Endothelial cell (in vitro differentiated cells): ENCODE measurements around the gene TCAP. TPM values are rescaled to one million over a fixed set of nuclear protein-coding genes. Genes with fewer than 3 reads are reported as not detected.

Experiments used
- DNase-seq: peaks from one replicate; pipeline ENCODE4 v3.0.0; 2021; ENCODE audit warnings: low spot score
- H3K27ac Mint-ChIP-seq: one replicate; pipeline ENCODE4 v1.8.0; 2021; ENCODE audit warnings: mixed read lengths, inconsistent platforms; ENCODE audit not compliant: unreplicated experiment
- H3K27me3 Mint-ChIP-seq: one replicate; pipeline ENCODE4 v1.8.0; 2021; ENCODE audit warnings: mild to moderate bottlenecking, moderate library complexity, mixed read lengths, inconsistent platforms; ENCODE audit not compliant: unreplicated experiment
- H3K36me3 Mint-ChIP-seq: one replicate; pipeline ENCODE4 v1.8.0; 2021; ENCODE audit warnings: mild to moderate bottlenecking, low read depth, mixed read lengths, inconsistent platforms; ENCODE audit not compliant: unreplicated experiment
- H3K4me1 Mint-ChIP-seq: one replicate; pipeline ENCODE4 v1.8.0; 2021; ENCODE audit warnings: mild to moderate bottlenecking, mixed read lengths, inconsistent platforms; ENCODE audit not compliant: unreplicated experiment
- H3K4me3 Mint-ChIP-seq: one replicate; pipeline ENCODE4 v1.8.0; 2021; ENCODE audit warnings: mild to moderate bottlenecking, mixed read lengths, inconsistent platforms; ENCODE audit not compliant: unreplicated experiment
- H3K9me3 Mint-ChIP-seq: one replicate; pipeline ENCODE4 v1.8.0; 2021; ENCODE audit warnings: mixed read lengths, inconsistent platforms; ENCODE audit not compliant: unreplicated experiment
- CTCF ChIP-seq: fragments of 200-600 bp; sonication (generic); IDR thresholded peaks from one replicate; pipeline ENCODE4 v1.5.0; 2021; ENCODE audit warnings: antibody characterized with exemption; ENCODE audit not compliant: unreplicated experiment
- total RNA-seq: library from RNA; stranded (reverse); fragmentation: NEBNext Ultra II Directional; extraction: Animal tissue kit (Norgen Biotek cat#: 25700); gene quantifications from one replicate; pipeline ENCODE4 v1.2.1, GENCODE V29; 2021; ENCODE audit not compliant: unreplicated experiment

Gene TCAP
- total RNA-seq, 1 donor from 2014 or later: 1.2 TPM

DNA sequence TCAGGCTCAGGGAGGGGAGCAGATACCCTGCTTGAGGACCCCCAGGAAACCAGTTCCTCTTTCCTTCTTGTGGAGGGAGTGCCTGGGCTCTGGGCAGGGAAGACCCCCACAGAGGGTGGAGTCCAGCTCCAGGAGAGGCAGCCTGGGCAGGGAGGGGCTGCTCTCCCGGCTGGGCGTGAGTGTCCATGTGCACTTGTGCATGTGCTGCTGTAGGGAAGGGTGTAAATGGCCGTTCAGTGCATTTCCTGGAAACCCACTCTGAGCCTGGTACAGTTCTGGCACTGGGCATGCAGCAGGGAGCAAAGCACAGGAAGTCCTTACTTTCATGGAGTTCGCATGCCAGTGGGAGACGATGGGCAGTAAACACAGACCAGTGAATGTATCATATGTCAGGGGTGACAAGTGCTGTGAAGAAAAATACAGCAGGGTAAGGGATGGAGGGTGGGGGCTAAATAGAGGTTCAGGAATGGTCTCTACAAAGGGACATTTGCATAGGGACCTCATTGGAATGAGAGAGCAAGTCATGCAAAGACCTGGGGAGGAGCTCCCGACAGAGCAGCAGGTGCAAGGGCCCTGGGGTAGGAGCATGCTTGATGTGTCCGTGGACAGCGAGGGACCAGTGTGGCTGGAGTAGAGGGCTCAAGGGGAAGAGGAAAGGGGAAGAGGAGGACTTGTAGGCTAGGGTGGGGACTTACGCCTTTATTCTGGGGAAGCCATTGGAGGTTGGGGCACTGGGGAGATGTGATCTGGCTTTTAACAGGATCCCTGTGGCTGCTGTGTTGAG lies 22.7 kb upstream of the TCAP start:
- Mint-ChIP-seq H3K9me3 (no peaks in the 10 kb centered on the region), H3K4me3 (no peak overlapping the region), H3K27ac (no peak overlapping the region), H3K36me3 (peaks cover 23% of the 10 kb centered on the region), H3K27me3 (peaks cover 10% of the 10 kb centered on the region), H3K4me1 (peaks cover 53% of the 10 kb centered on the region)
- DNase-seq: no peak
- no peak for TF ChIP-seq CTCF

DNA sequence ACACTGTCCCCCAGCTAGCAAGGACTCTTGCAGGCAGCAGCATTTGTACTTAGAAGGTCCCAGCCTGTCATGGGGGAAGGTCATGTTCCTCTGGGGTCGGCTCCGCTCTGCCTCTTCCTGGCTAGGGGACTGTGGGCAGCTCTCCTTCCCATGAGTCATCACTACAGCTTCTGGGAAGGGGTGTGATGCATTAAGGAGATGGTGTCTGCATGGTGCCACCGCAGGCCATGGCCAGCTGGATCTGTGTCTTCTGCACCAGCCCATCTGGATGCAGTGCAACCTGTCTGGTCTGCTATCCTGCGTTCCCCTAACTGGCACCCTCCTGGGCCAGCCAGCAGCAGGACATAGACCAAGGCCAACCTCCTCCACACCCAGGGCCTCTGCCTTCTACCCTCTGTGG lies 21.9 kb upstream of the TCAP start:
- Mint-ChIP-seq H3K36me3 (peaks cover 15% of the 10 kb centered on the region), H3K9me3 (no peaks in the 10 kb centered on the region), H3K4me3 (no peak overlapping the region), H3K27me3 (peaks cover 10% of the 10 kb centered on the region), H3K27ac (no peak overlapping the region), H3K4me1 (peaks cover 45% of the 10 kb centered on the region)
- no peak for TF ChIP-seq CTCF
- DNase-seq: no peak

DNA sequence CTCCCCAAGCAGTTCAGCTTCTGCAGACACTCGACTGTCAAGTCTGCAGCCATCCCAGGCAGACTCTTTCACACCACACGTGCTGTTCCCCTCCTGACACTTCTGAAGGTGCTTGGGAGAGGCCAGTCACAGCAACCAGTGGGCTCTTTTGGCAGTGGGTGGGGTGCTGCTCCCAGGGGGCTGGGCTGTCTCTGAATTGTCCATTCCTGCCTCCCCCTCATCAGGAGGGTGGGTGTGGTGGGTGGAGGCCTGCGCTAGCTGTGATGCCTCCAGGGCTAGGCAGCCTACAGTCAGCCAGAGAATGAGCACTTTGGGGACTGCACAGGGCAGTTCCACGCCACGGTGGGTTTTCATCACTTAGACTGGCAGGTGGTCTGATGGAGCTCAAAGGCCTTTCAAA lies 17.9 kb upstream of the TCAP start:
- Mint-ChIP-seq H3K36me3 (peaks cover 8% of the 10 kb centered on the region), H3K27ac (no peak overlapping the region), H3K27me3 (peaks cover 8% of the 10 kb centered on the region), H3K4me1 (peaks cover 34% of the 10 kb centered on the region), H3K4me3 (no peak overlapping the region), H3K9me3 (no peaks in the 10 kb centered on the region)
- TF ChIP-seq CTCF: no peak
- no peak for DNase-seq

DNA sequence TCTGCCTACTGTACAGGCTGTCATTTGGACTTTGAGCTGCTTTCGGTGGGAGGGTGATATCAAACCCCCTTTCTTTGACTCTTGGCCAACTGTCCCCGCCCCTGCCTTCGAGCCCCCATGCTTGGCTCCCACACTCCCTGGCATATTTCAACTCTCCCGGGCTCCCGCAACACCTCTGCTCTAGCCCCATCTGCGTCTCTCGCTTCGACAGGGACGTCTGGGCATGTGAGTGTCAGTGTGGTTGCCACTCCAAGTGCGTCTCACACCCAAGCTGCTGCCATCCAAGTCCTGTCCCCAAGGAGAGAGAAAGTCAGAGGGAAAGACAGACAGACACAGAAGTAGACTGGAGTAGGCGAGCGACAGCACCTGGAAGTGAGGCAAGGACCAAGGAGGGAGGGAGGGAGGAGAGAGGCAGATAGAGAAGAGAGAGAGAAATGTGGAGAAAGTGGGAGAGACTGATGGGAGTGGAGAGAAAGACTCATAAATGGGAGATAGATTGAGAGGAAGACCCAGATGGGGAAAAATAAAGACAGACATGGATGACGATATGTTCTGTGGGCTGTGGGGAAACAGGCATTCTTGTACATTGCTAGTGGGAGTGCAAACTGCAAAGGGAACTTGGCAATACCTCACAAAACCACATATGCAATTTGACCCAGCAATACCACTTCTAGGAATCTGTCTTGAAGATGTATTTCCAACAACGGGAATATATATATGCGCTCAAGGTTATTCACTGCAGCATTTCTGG lies 16.4 kb upstream of the TCAP start:
- Mint-ChIP-seq H3K27me3 (peaks cover 6% of the 10 kb centered on the region), H3K36me3 (peaks cover 7% of the 10 kb centered on the region), H3K4me1 (peaks cover 35% of the 10 kb centered on the region), H3K4me3 (no peak overlapping the region), H3K27ac (no peak overlapping the region), H3K9me3 (no peaks in the 10 kb centered on the region)
- DNase-seq: no peak
- no peak for TF ChIP-seq CTCF

- Mint-ChIP-seq H3K4me3 (peak overlapping the region; percentile 29), H3K27ac (no peak overlapping the region), H3K36me3 (peaks cover 4% of the 10 kb centered on the region), H3K27me3 (peaks cover 4% of the 10 kb centered on the region), H3K4me1 (peaks cover 31% of the 10 kb centered on the region), H3K9me3 (no peaks in the 10 kb centered on the region)
- DNase-seq: no peak
- no peak for TF ChIP-seq CTCF
Measured at GRCh38 chr17:39650121-39650579, 15.0 kb upstream of the TCAP start.
